Measurements from ENCODE around the gene ATP9B. TPM values are rescaled to one million over a fixed set of nuclear protein-coding genes. Genes with fewer than 3 reads are reported as not detected.
"Not testable (repeated sequence)": the region's sequence is repeated elsewhere in the genome, so short reads cannot be mapped to it uniquely, and the experiment has no call there.

The ATP9B gene
- total RNA-seq, 1 donor from 2014 or later, result 16.2 TPM

- no peak for DNase-seq (ENCODE audit: low read depth)
- Histone ChIP-seq H3K27me3 (ENCODE audit: control insufficient read depth, insufficient read depth, low read length) (no peaks in the 10 kb centered on the region), H3K36me3 (ENCODE audit: control insufficient read depth, insufficient read depth, low read length) (no peaks in the 10 kb centered on the region), H3K4me3 (ENCODE audit: low read depth, low read length) (no peak overlapping the region)
- TF ChIP-seq CTCF (IDR thresholded peaks at IDR 0.05; ENCODE audit: insufficient read depth, low read length, poor library complexity, severe bottlenecking), result no peak
Measured at GRCh38 chr18:79326413-79327198, 257.4 kb downstream of the ATP9B start.

- no peak for TF ChIP-seq CTCF (IDR thresholded peaks at IDR 0.05; ENCODE audit: insufficient read depth, low read length, poor library complexity, severe bottlenecking)
- H3K36me3 ChIP-seq (ENCODE audit: control insufficient read depth, insufficient read depth, low read length), result no peaks in the 10 kb centered on the region
- no peak for DNase-seq (ENCODE audit: low read depth)
- H3K27me3 ChIP-seq (ENCODE audit: control insufficient read depth, insufficient read depth, low read length), result no peaks in the 10 kb centered on the region
- H3K4me3 ChIP-seq (ENCODE audit: low read depth, low read length), result no peak overlapping the region
Measured at GRCh38 chr18:79327199-79327721, 258.1 kb downstream of the ATP9B start.

GRCh38 chr18:79327915-79328314 is 258.7 kb downstream of the ATP9B start:
- H3K36me3 ChIP-seq (ENCODE audit: control insufficient read depth, insufficient read depth, low read length); H3K27me3 ChIP-seq (ENCODE audit: control insufficient read depth, insufficient read depth, low read length); DNase-seq (ENCODE audit: low read depth); H3K4me3 ChIP-seq (ENCODE audit: low read depth, low read length): not testable (repeated sequence)

GRCh38 chr18:79328887-79329286 is 259.7 kb downstream of the ATP9B start:
- no peak for DNase-seq (ENCODE audit: low read depth)
- Histone ChIP-seq H3K36me3 (ENCODE audit: control insufficient read depth, insufficient read depth, low read length) (no peaks in the 10 kb centered on the region), H3K27me3 (ENCODE audit: control insufficient read depth, insufficient read depth, low read length) (no peaks in the 10 kb centered on the region), H3K4me3 (ENCODE audit: low read depth, low read length) (no peak overlapping the region)
- no peak for TF ChIP-seq CTCF (IDR thresholded peaks at IDR 0.05; ENCODE audit: insufficient read depth, low read length, poor library complexity, severe bottlenecking)

- no peak for TF ChIP-seq CTCF (IDR thresholded peaks at IDR 0.05; ENCODE audit: insufficient read depth, low read length, poor library complexity, severe bottlenecking)
- no peak for DNase-seq (ENCODE audit: low read depth)
- no peaks in the 10 kb centered on the region for H3K27me3 ChIP-seq (ENCODE audit: control insufficient read depth, insufficient read depth, low read length)
- no peaks in the 10 kb centered on the region for H3K36me3 ChIP-seq (ENCODE audit: control insufficient read depth, insufficient read depth, low read length)
- H3K4me3 ChIP-seq (ENCODE audit: low read depth, low read length), result no peak overlapping the region
Measured at GRCh38 chr18:79329786-79330185, 260.6 kb downstream of the ATP9B start.

- no peaks in the 10 kb centered on the region for H3K27me3 ChIP-seq (ENCODE audit: control insufficient read depth, insufficient read depth, low read length)
- no peak for TF ChIP-seq CTCF (IDR thresholded peaks at IDR 0.05; ENCODE audit: insufficient read depth, low read length, poor library complexity, severe bottlenecking)
- no peak overlapping the region for H3K4me3 ChIP-seq (ENCODE audit: low read depth, low read length)
- no peaks in the 10 kb centered on the region for H3K36me3 ChIP-seq (ENCODE audit: control insufficient read depth, insufficient read depth, low read length)
- DNase-seq (ENCODE audit: low read depth), result no peak
Measured at GRCh38 chr18:79332646-79333045, 263.5 kb downstream of the ATP9B start.
